Esophagus (tissue), 2 donors: Measurements from ENCODE around the gene GSE1. TPM values are rescaled to one million over a fixed set of nuclear protein-coding genes. Genes with fewer than 3 reads are reported as not detected.

ENCODE experiments used
- H3K27ac ChIP-seq, 2 donors: one replicate each; pipeline ENCODE4 v1.5.1; 2013; ENCODE audit warnings: low read depth in 2 of 2, mild to moderate bottlenecking in 2 of 2, inconsistent platforms in 1 of 2, low read length in 1 of 2, moderate library complexity in 1 of 2
- H3K27me3 ChIP-seq, 2 donors: one replicate each; pipeline ENCODE4 v1.6.1; 2013; ENCODE audit warnings: low read length in 2 of 2, control low read depth in 1 of 2, mild to moderate bottlenecking in 1 of 2; ENCODE audit not compliant: insufficient read depth in 2 of 2, control insufficient read depth in 1 of 2
- H3K36me3 ChIP-seq, 2 donors: one replicate each; pipeline ENCODE4 v1.6.1; 2013; ENCODE audit warnings: low read length in 1 of 2; ENCODE audit not compliant: control insufficient read depth in 2 of 2, insufficient read depth in 2 of 2
- H3K4me1 ChIP-seq, 2 donors: one replicate each; pipeline ENCODE4 v1.6.1; 2013; ENCODE audit warnings: low read length in 1 of 2; ENCODE audit not compliant: control insufficient read depth in 2 of 2, insufficient read depth in 2 of 2
- H3K4me3 ChIP-seq, 2 donors: one replicate each; pipeline ENCODE4 v1.5.1; 2013; ENCODE audit warnings: low read length in 2 of 2, mild to moderate bottlenecking in 2 of 2, low read depth in 1 of 2, moderate library complexity in 1 of 2
- H3K9me3 ChIP-seq, 2 donors: one replicate each; pipeline ENCODE4 v1.6.1; 2013; ENCODE audit warnings: mild to moderate bottlenecking in 2 of 2, low read depth in 1 of 2, low read length in 1 of 2, moderate library complexity in 1 of 2; ENCODE audit not compliant: control insufficient read depth in 2 of 2, insufficient read depth in 1 of 2
- WGBS, 2 donors: extraction: QIAGEN DNeasy Blood & Tissue Kit; methylation state at CpG; one replicate each; pipeline ENCODE4 v1.1.7; 2013; 5-methylcytosine and 5-hydroxymethylcytosine counted together
- polyA plus RNA-seq, 2 donors: library from polyadenylated mRNA; stranded (reverse); fragments of 200-250 nt; gene quantifications; one replicate each; pipeline ENCODE4 v1.2.3, GENCODE V29; 2013
- donor health status: healthy with polysubstance abuse.
- donor health status: Bipolar disorder and iron deficiency.

GSE1 gene
- polyA plus RNA-seq, 2 donors = 8.9 to 19.6 TPM

GRCh38 chr16:85595812-85596502 is 17.2 kb upstream of the GSE1 start:
- no peaks in the 10 kb centered on the region for H3K4me1 ChIP-seq
- H3K27ac ChIP-seq = no peak overlapping the region
- WGBS, 2 donors = 93% methylated on average over 18 of the region's 18 CpGs
- H3K27me3 ChIP-seq = no peaks in the 10 kb centered on the region
- no peaks in the 10 kb centered on the region for H3K9me3 ChIP-seq
- no peaks in the 10 kb centered on the region for H3K36me3 ChIP-seq
- H3K4me3 ChIP-seq = no peak overlapping the region

GRCh38 chr16:85598141-85598540 is 15.0 kb upstream of the GSE1 start:
- WGBS, 2 donors = 93 to 94% methylated on average over 8 of the region's 8 CpGs
- H3K27ac ChIP-seq = no peak overlapping the region
- no peaks in the 10 kb centered on the region for H3K4me1 ChIP-seq
- no peaks in the 10 kb centered on the region for H3K27me3 ChIP-seq
- H3K4me3 ChIP-seq = no peak overlapping the region
- no peaks in the 10 kb centered on the region for H3K9me3 ChIP-seq
- no peaks in the 10 kb centered on the region for H3K36me3 ChIP-seq

GRCh38 chr16:85600078-85600477 is 13.0 kb upstream of the GSE1 start:
- Histone ChIP-seq H3K27ac (no peak overlapping the region), H3K27me3 (no peaks in the 10 kb centered on the region), H3K36me3 (no peaks in the 10 kb centered on the region), H3K4me1 (no peaks in the 10 kb centered on the region), H3K9me3 (no peaks in the 10 kb centered on the region), H3K4me3 (no peak overlapping the region)
- 54 to 73% methylated on average over 10 of the region's 10 CpGs for WGBS, 2 donors

- Histone ChIP-seq H3K36me3 (no peaks in the 10 kb centered on the region), H3K4me3 (no peak overlapping the region), H3K27ac (no peak overlapping the region), H3K4me1 (no peaks in the 10 kb centered on the region), H3K27me3 (no peaks in the 10 kb centered on the region), H3K9me3 (no peaks in the 10 kb centered on the region)
- 84 to 86% methylated on average over 15 of the region's 15 CpGs for WGBS, 2 donors
Measured at GRCh38 chr16:85600530-85601271, 12.4 kb upstream of the GSE1 start.

- no peak overlapping the region for H3K27ac ChIP-seq
- WGBS, 2 donors = 80 to 84% methylated on average over 10 of the region's 10 CpGs
Measured at GRCh38 chr16:85601272-85601639, 11.9 kb upstream of the GSE1 start.

GRCh38 chr16:85601730-85602401 is 11.3 kb upstream of the GSE1 start:
- Histone ChIP-seq H3K9me3 (no peaks in the 10 kb centered on the region), H3K36me3 (no peaks in the 10 kb centered on the region), H3K27me3 (no peaks in the 10 kb centered on the region), H3K4me1 (peaks cover 2 to 3% of the 10 kb centered on the region in 2 donors), H3K27ac (no peak overlapping the region), H3K4me3 (no peak overlapping the region)
- 71 to 82% methylated on average over 29 to 30 of the region's 30 CpGs for WGBS, 2 donors

More at GRCh38 chr16:85601272-85601639, 11.9 kb upstream of the GSE1 start:
- peaks cover 0 to under 1% of the 10 kb centered on the region in 2 donors for H3K4me1 ChIP-seq
- no peaks in the 10 kb centered on the region for H3K27me3 ChIP-seq
- H3K9me3 ChIP-seq = no peaks in the 10 kb centered on the region
- H3K36me3 ChIP-seq = no peaks in the 10 kb centered on the region
- H3K4me3 ChIP-seq = no peak overlapping the region

GRCh38 chr16:85602402-85603202 is 10.5 kb upstream of the GSE1 start:
- no peaks in the 10 kb centered on the region for H3K9me3 ChIP-seq
- peaks cover 2 to 3% of the 10 kb centered on the region in 2 donors for H3K4me1 ChIP-seq
- WGBS, 2 donors = 73 to 84% methylated on average over 24 of the region's 24 CpGs
- no peak overlapping the region for H3K4me3 ChIP-seq
- no peaks in the 10 kb centered on the region for H3K36me3 ChIP-seq
- no peaks in the 10 kb centered on the region for H3K27me3 ChIP-seq
- H3K27ac ChIP-seq = no peak overlapping the region

- Histone ChIP-seq H3K9me3 (no peaks in the 10 kb centered on the region), H3K27ac (no peak overlapping the region), H3K27me3 (no peaks in the 10 kb centered on the region), H3K4me1 (peaks cover 2 to 3% of the 10 kb centered on the region in 2 donors), H3K36me3 (no peaks in the 10 kb centered on the region), H3K4me3 (no peak overlapping the region)
- WGBS, 2 donors = 75 to 81% methylated on average over 12 of the region's 12 CpGs
Measured at GRCh38 chr16:85603203-85603755, 9.8 kb upstream of the GSE1 start.

- H3K9me3 ChIP-seq = no peaks in the 10 kb centered on the region
- H3K27me3 ChIP-seq = no peaks in the 10 kb centered on the region
- H3K27ac ChIP-seq = no peak overlapping the region
- H3K4me1 ChIP-seq = peaks cover 2 to 3% of the 10 kb centered on the region in 2 donors
- no peak overlapping the region for H3K4me3 ChIP-seq
- no peaks in the 10 kb centered on the region for H3K36me3 ChIP-seq
- WGBS, 2 donors = 92 to 94% methylated on average over 11 of the region's 11 CpGs
Measured at GRCh38 chr16:85604145-85604705, 8.9 kb upstream of the GSE1 start.
